ENCODE results near the gene ACOX3.
"Not testable (repeated sequence)": the region's sequence is repeated elsewhere in the genome, so short reads cannot be mapped to it uniquely, and the experiment has no call there.

The ACOX3 gene

DNA sequence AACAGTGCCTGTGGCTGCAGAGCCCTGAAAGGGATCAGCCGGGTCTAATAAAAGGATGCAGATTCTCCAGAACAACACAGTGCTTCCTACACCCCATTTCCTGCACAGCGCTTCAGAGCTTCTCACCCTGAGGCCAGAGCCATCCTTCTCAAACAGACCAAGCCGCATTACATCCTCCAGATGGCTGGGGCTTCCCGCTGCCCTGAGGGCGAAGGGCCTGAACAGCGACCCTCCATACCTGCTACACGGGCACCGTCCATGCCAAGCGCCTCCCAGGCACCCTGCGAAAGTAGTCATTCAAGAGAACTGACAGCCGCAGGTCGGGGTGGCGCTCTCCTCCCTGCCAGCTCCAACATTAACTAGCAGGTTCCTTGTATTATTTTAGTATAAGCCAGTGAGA, 36.5 kb downstream of the ACOX3 start:
- DNase-seq, result peak; percentile 67 to 69

DNA sequence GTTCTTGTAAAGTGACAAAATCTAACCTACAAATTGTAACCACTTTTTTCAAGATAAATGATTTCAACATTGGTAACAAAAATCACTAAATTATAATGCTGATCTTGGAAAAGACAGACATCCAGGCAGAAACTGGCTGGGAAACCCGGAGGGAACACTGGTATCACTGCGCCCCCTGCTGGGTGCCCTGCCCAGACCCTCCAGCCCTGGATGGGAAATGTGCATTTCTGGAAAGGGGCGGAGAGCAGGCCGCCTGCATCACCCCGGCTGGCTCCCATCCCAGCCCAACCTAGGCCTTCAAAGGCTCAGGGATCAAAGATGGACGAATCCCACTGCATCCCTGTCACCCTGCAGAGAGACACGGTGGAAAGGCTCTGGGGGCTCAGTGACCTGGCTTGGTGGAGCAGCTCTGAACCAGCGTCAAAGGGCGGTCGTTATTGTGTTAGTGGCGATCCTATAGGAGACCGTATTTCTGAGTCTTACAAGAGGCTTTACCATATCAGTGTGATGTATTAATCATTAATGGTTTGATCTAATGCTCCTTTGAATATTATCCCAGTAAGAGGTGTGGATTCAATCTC, 37.3 kb downstream of the ACOX3 start:
- peak; percentile 74 to 80 for DNase-seq

DNA sequence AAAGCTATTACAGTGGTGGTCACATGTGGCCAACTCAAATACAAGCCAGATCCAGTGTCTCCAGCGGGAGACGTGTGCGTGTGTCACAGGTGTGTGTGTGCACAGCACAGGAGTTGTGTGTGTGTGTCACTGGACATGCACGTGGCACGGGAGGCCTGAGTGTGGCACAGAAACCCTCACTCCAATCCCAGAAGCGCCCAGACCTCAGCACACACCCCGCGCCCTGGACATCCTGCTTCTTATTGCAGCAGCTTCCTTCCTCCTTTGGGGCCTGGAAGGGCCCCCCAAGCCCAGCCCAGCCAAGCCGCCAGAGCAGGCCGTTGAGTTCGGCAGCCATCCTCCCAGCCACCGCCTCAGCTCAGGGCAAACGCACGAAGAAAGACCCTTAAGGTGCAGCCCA, 37.9 kb downstream of the ACOX3 start:
- peak; percentile 53 to 66 for DNase-seq

DNA sequence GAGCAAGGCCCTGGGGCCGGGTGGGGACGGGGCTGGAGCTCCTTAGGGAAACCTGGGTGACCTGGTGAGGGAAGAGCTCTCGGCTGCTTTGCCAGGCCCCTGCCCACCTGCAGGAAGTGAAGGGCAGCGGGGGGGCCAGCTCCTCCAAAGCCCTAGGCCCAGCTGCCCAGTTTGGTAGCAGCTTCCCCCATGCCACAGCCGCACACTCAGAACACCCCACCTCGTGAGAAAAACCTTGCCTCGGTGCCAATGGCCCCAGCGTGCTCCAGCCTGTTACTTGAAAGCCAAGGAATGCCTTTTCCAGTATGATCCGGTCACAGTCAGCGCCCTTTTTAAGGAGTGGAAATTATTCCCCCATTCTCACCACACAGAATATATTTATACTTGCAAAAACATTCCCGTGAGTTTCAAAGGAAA, 38.3 kb downstream of the ACOX3 start:
- no peak for DNase-seq

DNA sequence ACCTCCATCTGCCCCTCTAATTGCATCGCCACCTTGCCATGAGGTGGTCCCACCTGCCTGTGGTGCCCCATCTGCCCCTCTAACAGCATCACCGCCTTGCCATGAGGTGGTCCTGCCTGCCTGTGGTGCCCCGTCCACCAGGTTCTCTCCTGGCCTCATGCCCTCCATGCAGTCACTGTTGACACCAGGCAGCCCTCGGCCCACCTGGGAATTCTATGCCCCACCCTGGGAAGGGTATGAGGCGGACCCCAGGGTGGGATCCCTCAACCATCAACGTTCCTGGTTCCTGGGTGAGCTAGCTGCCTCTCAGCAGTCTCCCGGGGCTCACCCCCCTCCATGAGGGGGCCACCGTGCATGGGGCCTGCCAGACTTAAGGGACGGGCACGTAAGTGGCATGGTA, 38.9 kb downstream of the ACOX3 start:
- no peak for DNase-seq

DNA sequence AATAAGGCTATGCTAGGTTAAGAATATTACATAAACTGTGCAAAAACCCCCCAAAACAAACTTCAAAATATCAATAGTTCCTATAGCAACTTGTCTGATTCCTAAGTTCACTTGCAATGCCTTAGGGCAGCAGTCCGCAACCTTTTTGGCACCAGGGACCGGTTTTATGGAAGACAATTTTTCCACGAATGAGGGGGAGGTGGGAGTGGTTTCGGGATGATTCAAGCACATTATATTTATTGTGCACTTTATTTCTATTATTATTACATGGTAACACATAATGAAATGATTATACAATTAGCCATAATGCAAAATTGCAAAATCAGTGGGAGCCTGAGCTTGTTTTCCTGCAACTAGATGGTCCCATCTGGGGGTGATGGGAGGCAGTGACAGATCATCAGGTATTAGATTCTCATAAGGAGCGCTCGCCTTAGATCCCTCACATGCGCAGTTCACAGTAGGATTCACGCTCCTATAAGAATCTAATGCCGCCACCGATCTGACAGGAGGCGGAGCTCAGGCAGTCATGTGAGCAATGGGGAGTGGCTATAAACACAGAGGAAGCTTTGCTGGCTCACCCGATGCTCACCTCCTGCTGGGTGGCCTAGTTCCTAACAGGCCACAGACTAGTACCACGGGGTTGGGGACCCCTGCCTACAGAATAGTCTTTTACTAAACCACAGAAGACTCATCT, 39.7 kb downstream of the ACOX3 start:
- no peak for DNase-seq

DNA sequence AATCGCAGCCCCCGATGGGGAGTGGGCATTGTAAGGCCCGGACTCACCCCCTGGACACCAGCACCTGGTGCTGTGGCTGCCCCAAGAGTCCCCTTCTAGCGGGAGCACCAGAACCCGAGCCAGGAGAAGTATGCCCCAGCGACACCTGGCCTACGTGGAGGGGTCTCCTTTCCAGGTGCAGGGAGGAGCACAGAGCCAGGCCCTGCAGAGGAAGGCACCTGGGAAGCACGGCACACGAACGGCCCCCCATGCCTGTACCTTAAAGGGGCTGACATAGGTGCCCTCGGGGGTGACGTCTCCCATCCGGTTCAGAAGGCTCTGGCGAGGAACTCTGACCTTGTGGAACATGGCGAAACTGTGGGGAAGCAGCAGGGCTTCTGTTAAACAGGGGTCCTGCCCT, 41.2 kb downstream of the ACOX3 start:
- no peak for DNase-seq

DNA sequence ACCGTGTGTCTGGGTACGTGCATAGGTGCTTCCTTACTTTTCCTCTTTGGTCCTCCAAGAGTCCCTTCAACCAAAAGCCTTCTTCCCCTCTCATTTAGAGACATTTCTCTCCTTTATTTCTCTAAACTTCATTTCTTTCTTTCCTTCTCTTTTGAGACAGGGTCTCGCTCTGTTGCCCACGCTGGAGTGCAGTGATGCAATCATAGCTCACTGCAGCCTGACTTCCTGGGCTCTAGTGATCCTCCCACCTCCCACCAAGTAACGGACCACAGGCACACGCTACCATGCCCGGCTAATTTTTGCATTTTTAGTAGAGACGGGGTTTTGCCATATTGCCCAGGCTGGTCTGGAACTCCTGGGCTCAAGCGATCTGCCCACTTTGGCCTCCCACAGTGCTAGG, 42.2 kb downstream of the ACOX3 start:
- DNase-seq, result peak in 1 of 2 experiments; percentile 1

DNA sequence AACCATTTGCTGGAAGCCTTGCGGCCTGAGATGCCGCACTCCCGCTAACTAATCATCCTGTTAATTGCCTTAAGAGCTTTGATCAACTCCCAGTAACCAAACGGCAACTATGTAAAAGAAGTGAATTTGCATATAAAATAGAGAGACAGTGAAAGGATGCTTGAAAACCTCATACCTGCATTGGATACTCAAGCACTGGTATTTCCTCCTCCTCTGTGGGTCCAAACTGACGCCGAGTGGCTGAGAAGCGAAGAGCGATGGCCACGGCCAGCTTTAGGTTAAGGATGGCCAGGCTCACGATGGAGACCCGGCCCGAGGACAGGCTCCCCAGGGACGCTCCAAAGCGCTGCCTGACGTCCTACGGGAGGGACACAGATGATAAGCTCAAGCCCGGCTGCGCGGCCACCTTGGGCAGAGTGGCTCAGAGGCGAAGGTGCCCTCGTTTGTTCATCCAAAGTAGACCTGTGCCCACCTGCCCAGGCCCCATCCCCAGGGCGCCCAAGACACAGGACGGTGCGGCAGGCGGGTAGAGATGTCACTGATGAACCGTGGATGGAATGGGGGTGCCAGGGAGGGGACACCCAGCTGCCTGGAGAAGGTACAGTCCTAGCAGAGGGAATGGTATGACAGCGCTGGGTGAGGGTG, 43.6 kb downstream of the ACOX3 start:
- DNase-seq, result no peak

DNA sequence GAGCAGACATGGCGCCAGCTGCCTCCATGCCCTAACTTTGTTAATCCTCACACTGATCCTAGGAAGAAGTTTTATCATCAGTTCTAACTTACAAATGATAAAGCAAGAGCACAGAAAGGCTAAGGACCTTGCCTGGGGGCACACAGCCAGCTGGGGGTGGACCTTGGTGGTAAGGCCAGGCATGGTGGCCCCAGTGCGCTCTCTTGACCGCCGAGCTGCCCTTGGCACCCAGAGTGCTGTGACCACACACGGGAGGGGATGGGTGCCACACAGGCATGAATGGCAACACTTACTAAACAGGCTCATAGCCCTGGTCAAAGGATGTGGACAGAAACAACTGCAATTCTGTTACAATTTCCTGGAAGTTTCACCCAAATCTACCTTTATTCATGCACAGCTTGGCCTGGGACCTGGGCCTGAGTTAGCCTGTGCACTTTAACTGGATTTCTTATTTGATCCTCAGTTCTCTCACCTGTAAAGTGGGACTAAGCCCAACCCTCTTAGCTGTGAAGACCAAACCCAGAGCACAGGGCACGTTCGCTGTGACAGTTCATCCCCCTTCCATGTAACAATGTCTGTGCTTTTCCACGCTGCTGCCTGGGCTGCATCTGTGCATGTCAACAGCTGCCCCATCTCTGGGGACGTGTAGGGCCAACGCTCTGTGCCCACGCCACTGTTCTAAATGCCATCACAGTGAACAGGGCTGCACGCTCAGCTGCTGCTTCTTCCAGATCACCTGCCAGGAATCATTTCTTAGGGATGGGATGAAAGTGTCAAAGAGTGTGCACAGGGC, 44.8 kb downstream of the ACOX3 start:
- DNase-seq, result no peak

DNA sequence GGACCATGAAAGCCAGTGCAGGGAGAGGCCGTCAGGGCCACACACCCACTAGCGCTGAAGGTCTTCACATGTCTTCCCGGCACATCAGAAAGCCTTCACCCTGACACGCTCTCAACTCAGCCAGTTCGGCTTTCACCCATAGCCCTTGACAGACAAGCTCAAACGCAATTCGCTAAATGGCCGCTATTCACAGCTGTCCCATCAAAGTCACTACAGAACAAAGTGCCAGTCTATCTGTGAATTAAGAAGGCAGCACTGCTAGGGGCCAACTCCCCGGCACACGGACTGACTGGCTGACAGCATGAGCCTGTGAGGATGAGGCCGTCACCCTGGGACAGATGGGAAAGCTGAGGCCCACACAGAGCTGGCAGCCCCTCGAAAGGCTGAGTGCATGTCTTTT, 45.7 kb downstream of the ACOX3 start:
- no peak for DNase-seq

DNA sequence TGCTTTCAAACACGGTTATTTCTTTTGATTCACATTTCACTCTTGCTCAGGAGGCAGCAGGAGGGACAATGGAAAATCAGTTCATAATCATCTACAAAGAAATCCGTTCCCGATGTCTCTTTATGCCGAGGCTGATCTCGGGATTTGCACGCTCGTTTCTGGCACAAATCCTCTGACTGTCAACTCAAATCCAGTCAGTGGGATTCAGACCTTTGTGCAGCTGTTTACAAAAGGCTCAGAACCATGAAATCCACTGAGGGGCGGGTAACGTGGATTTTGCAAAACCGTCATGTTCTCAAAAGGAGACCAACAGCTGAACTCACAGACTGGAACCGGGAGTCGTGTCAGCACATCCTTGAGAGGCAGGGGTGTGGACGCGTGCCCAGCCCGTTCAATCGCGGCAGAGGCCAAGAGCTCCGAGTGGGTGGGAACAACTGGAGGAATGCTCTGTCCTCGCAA, 46.4 kb downstream of the ACOX3 start:
- no peak for DNase-seq

DNA sequence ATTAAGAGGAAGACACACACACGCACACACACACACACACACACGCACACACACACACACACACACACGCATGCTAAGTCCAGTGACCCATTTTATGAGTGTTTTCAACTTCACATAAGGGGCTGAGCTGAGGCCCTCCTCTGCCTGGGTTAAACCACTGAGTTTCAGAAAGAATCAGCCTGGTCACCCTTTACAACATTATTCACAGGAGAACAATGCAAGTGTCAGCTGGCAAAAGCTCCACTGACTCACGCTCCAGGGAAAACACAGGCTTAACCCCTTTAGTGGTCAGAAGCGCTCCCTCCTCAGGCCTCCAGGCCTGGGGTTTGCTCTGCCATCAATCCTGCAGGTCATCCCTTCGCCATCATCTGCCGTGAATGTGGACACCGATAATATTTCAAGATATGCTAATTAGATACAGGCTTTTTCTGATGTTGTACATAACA, 46.9 kb downstream of the ACOX3 start:
- no peak for DNase-seq

DNA sequence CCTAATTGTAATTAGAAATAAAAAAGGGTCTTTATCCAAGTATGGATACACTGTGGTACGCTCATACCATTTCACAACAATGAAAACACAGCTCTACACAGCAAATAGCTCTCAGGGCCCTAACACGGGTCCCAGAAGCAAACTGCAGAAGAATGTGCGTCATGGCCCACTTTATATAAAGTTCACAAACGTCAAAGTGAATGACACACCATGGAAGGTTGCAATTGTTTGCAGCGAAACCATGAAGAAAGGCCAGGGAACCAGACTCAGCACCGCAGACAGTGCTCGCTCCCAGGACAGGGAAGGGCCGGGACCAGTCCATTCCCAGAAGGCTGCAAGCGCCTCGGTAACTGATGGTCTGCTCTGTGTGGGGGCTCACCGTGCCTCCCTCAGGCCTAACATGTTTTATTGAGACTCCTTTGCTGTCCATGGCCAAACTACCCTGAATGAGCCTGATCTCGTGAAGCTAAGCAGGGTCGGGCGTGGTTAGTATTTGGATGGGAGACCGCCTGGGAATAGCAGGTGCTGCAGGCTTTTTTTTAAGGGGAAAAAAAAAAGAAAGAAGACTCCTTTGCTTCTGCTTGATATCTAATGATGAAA, 47.8 kb downstream of the ACOX3 start:
- no peak for DNase-seq

DNA sequence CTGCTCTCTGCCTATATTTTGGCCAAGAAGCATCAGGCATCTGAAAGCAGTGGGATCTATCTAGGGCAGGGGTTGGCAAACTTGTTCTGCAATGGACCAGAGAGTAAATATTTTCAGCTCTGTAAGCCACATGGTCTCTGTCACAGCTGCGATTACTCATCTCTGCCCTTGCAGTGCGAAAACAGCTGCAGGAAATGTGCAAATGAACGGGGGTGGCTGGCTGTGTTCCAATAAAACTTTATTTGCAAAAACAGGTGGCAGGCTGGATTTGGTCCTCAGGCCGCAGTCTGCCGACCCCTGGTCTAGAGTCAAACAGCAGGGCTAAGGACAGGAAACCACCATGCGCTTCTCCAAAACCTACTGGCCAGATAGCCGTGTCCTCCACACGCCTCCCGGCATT, 48.6 kb downstream of the ACOX3 start:
- peak in 1 of 2 experiments; percentile 5 for DNase-seq

DNA sequence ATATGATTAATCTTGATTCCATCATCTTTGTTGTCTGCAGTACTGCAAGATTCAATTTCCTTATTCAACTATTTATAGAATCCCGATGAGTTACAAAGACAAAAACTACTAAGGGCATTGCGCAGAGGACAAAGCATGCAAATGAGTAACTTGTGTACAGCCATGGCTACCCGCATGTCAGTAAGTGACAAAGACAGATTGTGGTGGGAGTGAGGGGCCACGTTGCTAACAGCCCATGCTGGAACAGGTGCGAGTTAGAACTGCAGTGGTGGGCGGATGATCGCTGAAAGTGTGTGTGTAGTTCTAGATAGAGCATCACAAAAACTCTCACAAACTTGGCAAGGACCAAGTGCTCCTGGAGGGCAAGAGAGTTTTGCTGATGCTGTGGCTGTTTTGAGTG, 49.5 kb downstream of the ACOX3 start:
- DNase-seq, result no peak

DNA sequence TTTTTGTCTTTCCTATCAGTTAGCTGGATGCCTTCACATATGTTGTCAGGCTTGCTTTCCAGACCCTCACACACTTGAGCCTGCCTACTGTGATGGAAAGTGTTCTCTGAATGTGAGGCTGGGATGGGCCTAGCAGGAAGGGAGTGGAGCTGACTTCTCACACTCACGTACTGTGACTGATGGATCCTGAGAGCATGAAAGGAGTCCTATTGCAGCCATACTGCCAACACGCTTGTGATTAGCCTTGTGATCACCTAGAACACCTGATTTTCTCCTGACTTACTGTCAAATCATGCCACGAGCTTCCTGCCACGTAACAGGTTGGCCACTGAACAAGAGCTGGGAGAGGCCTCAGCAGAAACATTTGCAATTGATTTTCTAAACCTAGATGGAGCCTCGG, 49.9 kb downstream of the ACOX3 start:
- DNase-seq, result no peak

DNA sequence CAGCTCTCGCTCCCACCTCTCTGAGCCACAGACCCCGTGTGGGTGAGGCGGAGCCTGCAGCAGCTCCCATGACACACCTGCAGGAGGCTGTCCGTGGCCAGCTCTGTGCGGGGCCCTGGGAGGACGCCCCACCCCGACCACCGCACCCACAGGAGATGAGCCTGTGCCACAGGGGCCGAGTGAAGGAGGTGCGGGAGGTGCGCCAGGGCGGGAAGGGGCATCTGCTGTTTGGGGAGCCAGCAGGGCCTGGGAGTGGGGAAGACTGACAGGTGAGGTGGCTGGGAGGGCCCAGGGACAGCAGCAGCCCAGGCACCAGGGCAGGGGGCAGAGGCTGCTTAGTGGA, 52.0 kb downstream of the ACOX3 start:
- no peak for DNase-seq

DNA sequence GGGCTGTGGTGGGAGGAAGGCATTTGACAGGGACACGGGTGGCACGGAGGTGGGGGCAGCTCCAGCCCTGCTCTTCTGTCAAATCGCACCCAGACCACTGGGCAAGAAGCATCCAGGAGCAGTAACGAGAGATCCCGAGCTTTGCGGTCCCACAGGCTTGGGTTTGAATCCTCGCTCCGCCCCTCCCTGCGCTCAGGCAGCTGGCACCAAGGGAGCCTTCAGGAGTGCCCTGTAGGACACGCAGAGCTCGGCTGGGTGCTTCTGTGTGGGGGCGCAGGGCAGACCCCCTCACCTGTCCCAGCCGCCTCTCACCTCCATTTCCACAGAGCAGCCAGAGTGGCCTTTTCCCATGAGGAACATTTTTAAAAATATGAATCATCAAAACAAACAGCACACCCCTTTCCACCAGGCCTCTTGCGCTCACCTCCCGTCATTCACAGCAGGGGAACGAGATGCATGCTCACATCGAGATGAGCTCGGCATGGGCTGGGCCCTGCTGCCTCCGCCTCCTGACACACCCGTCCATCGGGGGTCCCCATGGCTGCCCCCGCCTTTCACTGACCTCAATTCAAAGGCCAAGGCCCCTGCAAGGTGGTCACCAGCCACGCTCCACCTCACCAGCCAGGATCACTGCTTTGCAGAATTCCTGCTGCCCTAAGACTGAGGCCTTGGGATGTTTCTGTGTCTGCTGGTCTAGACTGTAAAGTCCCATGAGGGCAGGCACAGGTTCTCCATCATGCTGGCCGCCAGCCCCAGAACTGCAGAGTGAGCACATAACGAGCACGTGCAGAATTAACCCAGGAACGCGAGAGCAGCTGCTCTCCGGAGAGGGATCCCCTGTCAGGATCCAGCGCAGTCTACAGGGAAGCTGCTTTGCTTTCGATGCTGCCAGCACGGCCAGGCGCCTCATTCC, 52.7 kb downstream of the ACOX3 start:
- DNase-seq, result no peak

DNA sequence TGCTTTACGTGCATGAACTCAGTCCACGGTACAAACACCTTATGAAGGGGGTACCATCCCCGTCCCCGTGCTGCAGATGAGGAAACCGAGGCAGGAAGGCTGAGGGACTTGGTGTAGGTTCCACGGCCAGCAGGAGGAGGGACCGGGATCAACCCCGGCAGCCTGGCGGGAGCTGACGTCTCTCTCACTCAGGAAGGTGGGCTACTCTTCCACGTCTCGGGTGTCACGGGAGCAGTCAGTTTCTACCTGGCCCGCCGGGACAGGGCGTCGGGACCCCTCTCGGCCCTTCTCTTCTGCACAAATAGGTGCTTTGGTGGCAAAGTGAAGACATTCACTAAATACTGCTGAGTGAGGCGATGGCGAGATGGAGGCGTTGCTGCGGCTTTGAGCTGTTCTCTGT, 53.3 kb downstream of the ACOX3 start:
- no peak for DNase-seq

DNA sequence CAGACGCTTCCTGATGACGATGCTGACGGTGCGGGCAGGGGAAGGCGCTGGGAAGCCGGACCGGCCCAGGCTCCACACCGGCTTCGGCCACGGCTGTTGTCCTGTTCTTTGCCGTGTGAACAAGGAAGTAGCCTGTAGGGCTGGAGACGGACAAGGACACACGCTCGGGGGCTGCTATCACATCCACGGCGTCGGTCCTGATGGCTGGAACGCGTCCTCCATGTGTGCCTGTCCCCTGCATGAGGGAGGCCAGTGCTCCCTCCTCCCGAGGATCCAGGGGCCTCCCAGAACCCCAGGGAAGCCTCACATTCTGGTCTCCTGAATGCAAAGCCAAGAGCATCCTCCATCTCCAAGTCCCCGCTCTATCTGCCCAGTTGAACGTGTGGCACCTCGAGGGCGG, 53.8 kb downstream of the ACOX3 start:
- DNase-seq, result no peak

DNA sequence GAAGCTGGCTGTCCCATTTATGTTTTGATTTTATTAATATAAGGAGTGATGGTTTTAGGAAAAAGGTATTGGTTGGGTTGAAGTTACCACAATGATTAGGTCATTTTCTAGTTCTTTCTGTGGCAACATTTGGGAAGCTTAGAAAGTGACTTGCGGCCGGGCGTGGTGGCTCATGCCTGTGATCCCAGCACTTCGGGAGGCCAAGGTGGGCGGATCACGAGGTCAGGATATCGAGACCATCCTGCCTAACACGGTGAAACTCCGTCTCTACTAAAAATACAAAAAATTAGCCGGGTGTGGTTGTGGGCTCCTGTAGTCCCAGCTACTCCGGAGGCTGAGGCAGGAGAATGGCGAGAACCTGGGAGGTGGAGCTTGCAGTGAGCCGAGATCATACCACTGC, 54.4 kb downstream of the ACOX3 start:
- DNase-seq, result not testable (repeated sequence)

Data from Kasumi-1 (cell line).